SW 1271 (cell line): ENCODE measurements around the gene TMEM168.

Source experiments
- DNase-seq, 2 experiments: peaks; one replicate each; lab custom pipeline; 2025; lab: John Stamatoyannopoulos, UW

The TMEM168 gene

DNA sequence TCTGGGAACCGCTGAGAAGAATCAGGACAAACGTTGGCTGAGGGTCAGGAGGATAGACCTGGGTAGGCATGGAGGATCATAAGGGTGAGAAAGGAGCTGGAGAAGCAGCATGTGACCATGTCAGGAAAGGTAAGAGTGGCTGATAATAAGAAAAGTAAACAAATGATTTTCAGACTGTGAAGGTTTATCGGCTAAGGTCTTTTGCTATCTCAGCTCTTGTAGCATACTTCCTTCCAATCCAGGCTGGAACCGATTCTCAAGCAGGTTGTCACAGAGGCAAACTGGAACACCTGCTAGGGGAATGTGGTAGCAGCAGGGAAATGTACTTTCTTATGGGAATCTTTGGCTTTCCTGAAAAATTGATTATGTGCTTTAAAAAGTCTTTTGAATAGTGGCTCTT lies 74.7 kb downstream of the TMEM168 start:
- no peak for DNase-seq

- no peak for DNase-seq
Observed at GRCh38 chr7:112714917-112715316, 75.3 kb downstream of the TMEM168 start.
